Neuronal stem cell (in vitro differentiated cells): Measurements from ENCODE around the gene LIN7C.

Experiments used
- DNase-seq: peaks from one replicate; pipeline ENCODE4 v3.0.0-alpha.2; 2013; ENCODE audit warnings: low spot score
- H2AFZ ChIP-seq: one replicate; pipeline ENCODE4 v1.6.1; 2013; ENCODE audit warnings: mild to moderate bottlenecking, low read length, inconsistent platforms
- H2AK5ac ChIP-seq: 2 replicates; pipeline ENCODE4 v1.6.1; 2013; ENCODE audit warnings: low read depth, mild to moderate bottlenecking, inconsistent platforms, low read length, moderate library complexity, mixed read lengths
- H2BK120ac ChIP-seq: 2 replicates; pipeline ENCODE4 v1.6.1; 2013; ENCODE audit warnings: low read depth, mild to moderate bottlenecking, inconsistent platforms, low read length, moderate library complexity, mixed read lengths
- H2BK12ac ChIP-seq: one replicate; pipeline ENCODE4 v1.6.1; 2013; ENCODE audit warnings: low read length, inconsistent platforms
- H2BK15ac ChIP-seq: 2 replicates; pipeline ENCODE4 v1.6.1; 2013; ENCODE audit warnings: mild to moderate bottlenecking, low read length, inconsistent platforms, mixed read lengths
- H2BK5ac ChIP-seq: one replicate; pipeline ENCODE4 v1.6.1; 2013; ENCODE audit warnings: inconsistent platforms, mild to moderate bottlenecking, low read length, moderate library complexity
- H3K14ac ChIP-seq: one replicate; pipeline ENCODE4 v1.6.1; 2013; ENCODE audit warnings: low read length, inconsistent platforms
- H3K18ac ChIP-seq: 2 replicates; pipeline ENCODE4 v1.6.1; 2013; ENCODE audit warnings: low read length, inconsistent platforms
- H3K23ac ChIP-seq: 2 replicates; pipeline ENCODE4 v1.6.1; 2013; ENCODE audit warnings: low read depth, mild to moderate bottlenecking, mixed read lengths, low read length, inconsistent platforms; ENCODE audit not compliant: poor library complexity
- H3K27ac ChIP-seq: replicated peaks from 3 replicates; pipeline ENCODE4 v1.5.1; 2013; ENCODE audit warnings: low read length, inconsistent platforms
- H3K27me3 ChIP-seq, 3 experiments: 2 replicates each; pipeline ENCODE4 v1.6.1; 2013; ENCODE audit warnings: low read length in 3 of 3, mild to moderate bottlenecking in 2 of 3, inconsistent platforms in 1 of 3, low read depth in 1 of 3, mixed read lengths in 1 of 3, moderate library complexity in 1 of 3; ENCODE audit not compliant: control insufficient read depth in 3 of 3, insufficient read depth in 3 of 3
- H3K36me3 ChIP-seq, 2 donors: replicated peaks in 1 of 2; 2 replicates each; pipeline ENCODE4 v1.6.1; 2013; ENCODE audit warnings: low read length in 2 of 2; ENCODE audit not compliant: control insufficient read depth in 2 of 2, insufficient read depth in 2 of 2
- H3K4ac ChIP-seq: 2 replicates; pipeline ENCODE4 v1.6.1; 2013; ENCODE audit warnings: inconsistent platforms, mild to moderate bottlenecking, low read length, moderate library complexity
- H3K4me1 ChIP-seq, 2 donors: 1 replicate in 1 of 2; 2 replicates in 1 of 2; pipeline ENCODE4 v1.6.1; 2013; ENCODE audit warnings: low read length in 2 of 2, low read depth in 1 of 2; ENCODE audit not compliant: control insufficient read depth in 2 of 2, insufficient read depth in 1 of 2
- H3K4me2 ChIP-seq: one replicate; pipeline ENCODE4 v1.6.1; 2013; ENCODE audit warnings: mild to moderate bottlenecking, low read length, inconsistent platforms; ENCODE audit not compliant: insufficient read depth, poor library complexity, severe bottlenecking
- H3K4me3 ChIP-seq, 2 donors: 2 replicates each; pipeline ENCODE4 v1.5.1; 2013; ENCODE audit warnings: low read length in 2 of 2, mild to moderate bottlenecking in 2 of 2, inconsistent platforms in 1 of 2, moderate library complexity in 1 of 2
- H3K79me1 ChIP-seq: one replicate; pipeline ENCODE4 v1.6.1; 2013; ENCODE audit warnings: low read depth, mild to moderate bottlenecking, inconsistent platforms, low read length, moderate library complexity
- H3K9ac ChIP-seq: one replicate; pipeline ENCODE4 v1.6.1; 2013; ENCODE audit warnings: mild to moderate bottlenecking, low read depth, low read length, inconsistent platforms; ENCODE audit not compliant: poor library complexity
- H3K9me3 ChIP-seq, 2 donors: replicated peaks in 1 of 2; 2 replicates each; pipeline versions ENCODE3 to v1.6.1; 2013; ENCODE audit warnings: low read length in 2 of 2, mild to moderate bottlenecking in 2 of 2, inconsistent platforms in 1 of 2, low read depth in 1 of 2, mixed read lengths in 1 of 2, moderate library complexity in 1 of 2; ENCODE audit not compliant: control insufficient read depth in 2 of 2, insufficient read depth in 1 of 2
- H4K8ac ChIP-seq: one replicate; pipeline ENCODE4 v1.6.1; 2013; ENCODE audit warnings: low read depth, mild to moderate bottlenecking, inconsistent platforms, low read length, moderate library complexity
- H4K91ac ChIP-seq: one replicate; pipeline ENCODE4 v1.6.1; 2013; ENCODE audit warnings: low read length, low read depth, mild to moderate bottlenecking, inconsistent platforms; ENCODE audit not compliant: poor library complexity
- WGBS, 2 donors: extraction: QIAGEN DNeasy Blood & Tissue Kit; methylation state at CpG; one replicate each; pipeline ENCODE4 v1.1.7; 2013; ENCODE audit warnings: missing lambda C conversion rate in 2 of 2, mixed read lengths in 1 of 2; ENCODE audit not compliant: insufficient read length in 2 of 2, insufficient replicate concordance in 1 of 2; ENCODE audit errors: extremely low coverage in 2 of 2; 5-methylcytosine and 5-hydroxymethylcytosine counted together

The LIN7C gene

GRCh38 chr11:27540051-27540450, 33.5 kb upstream of the LIN7C start:
- H2BK15ac ChIP-seq, result no peak overlapping the region
- no peaks in the 10 kb centered on the region for H3K27me3 ChIP-seq
- H3K23ac ChIP-seq, result no peak overlapping the region
- no peak overlapping the region for H3K4me3 ChIP-seq
- no peak overlapping the region for H3K14ac ChIP-seq
- H3K18ac ChIP-seq, result no peak overlapping the region
- no peak overlapping the region for H3K9ac ChIP-seq
- no peak overlapping the region for H2BK120ac ChIP-seq
- no peak overlapping the region for H4K8ac ChIP-seq
- H2AK5ac ChIP-seq, result no peak overlapping the region
- no peak overlapping the region for H4K91ac ChIP-seq
- H3K79me1 ChIP-seq, result no peaks in the 10 kb centered on the region
- no peak overlapping the region for H2BK5ac ChIP-seq
- no peak overlapping the region for H2BK12ac ChIP-seq
- H3K4me2 ChIP-seq, result no peak overlapping the region
- no peak overlapping the region for H2AFZ ChIP-seq
- H3K4me1 ChIP-seq, result no peaks in the 10 kb centered on the region
- peaks cover 0 to 3% of the 10 kb centered on the region in 2 donors for H3K9me3 ChIP-seq
- no peak overlapping the region for H3K27ac ChIP-seq
- DNase-seq, result no peak
- H3K36me3 ChIP-seq, result no peaks in the 10 kb centered on the region
- no peak overlapping the region for H3K4ac ChIP-seq

GRCh38 chr11:27535103-27535502, 28.5 kb upstream of the LIN7C start:
- Histone ChIP-seq H3K18ac (no peak overlapping the region), H2BK15ac (no peak overlapping the region), H2AFZ (no peak overlapping the region), H2AK5ac (no peak overlapping the region), H2BK12ac (no peak overlapping the region), H3K27ac (no peak overlapping the region), H2BK5ac (no peak overlapping the region), H3K9ac (no peak overlapping the region), H3K23ac (no peak overlapping the region), H3K4ac (no peak overlapping the region), H3K4me1 (no peaks in the 10 kb centered on the region), H3K27me3 (no peaks in the 10 kb centered on the region), H3K9me3 (peaks cover 0 to 3% of the 10 kb centered on the region in 2 donors), H3K79me1 (no peaks in the 10 kb centered on the region), H3K4me2 (no peak overlapping the region), H2BK120ac (no peak overlapping the region), H4K91ac (no peak overlapping the region), H3K4me3 (no peak overlapping the region), H3K36me3 (no peaks in the 10 kb centered on the region), H3K14ac (no peak overlapping the region), H4K8ac (no peak overlapping the region)
- no CpG with 5 or more reads among the region's 2 CpGs for WGBS, 2 donors
- DNase-seq, result no peak

GRCh38 chr11:27532652-27533325, 26.2 kb upstream of the LIN7C start:
- H3K36me3 ChIP-seq, result no peaks in the 10 kb centered on the region
- no peak overlapping the region for H3K27ac ChIP-seq
- no peak overlapping the region for H3K18ac ChIP-seq
- H3K27me3 ChIP-seq, result no peaks in the 10 kb centered on the region
- no peak overlapping the region for H3K23ac ChIP-seq
- no peak overlapping the region for H3K14ac ChIP-seq
- no peak overlapping the region for H2BK12ac ChIP-seq
- H3K79me1 ChIP-seq, result no peaks in the 10 kb centered on the region
- H4K91ac ChIP-seq, result no peak overlapping the region
- WGBS, 2 donors, result no CpG with 5 or more reads among the region's 4 CpGs
- no peak overlapping the region for H4K8ac ChIP-seq
- H2AFZ ChIP-seq, result no peak overlapping the region
- no peak overlapping the region for H3K4me3 ChIP-seq
- H3K4me2 ChIP-seq, result no peak overlapping the region
- H3K9ac ChIP-seq, result no peak overlapping the region
- no peaks in the 10 kb centered on the region for H3K4me1 ChIP-seq
- H3K4ac ChIP-seq, result no peak overlapping the region
- peaks cover 0 to under 1% of the 10 kb centered on the region in 2 donors for H3K9me3 ChIP-seq
- H2AK5ac ChIP-seq, result no peak overlapping the region
- H2BK15ac ChIP-seq, result no peak overlapping the region
- no peak for DNase-seq
- no peak overlapping the region for H2BK120ac ChIP-seq
- no peak overlapping the region for H2BK5ac ChIP-seq

GRCh38 chr11:27528712-27529111, 22.1 kb upstream of the LIN7C start:
- Histone ChIP-seq H2AK5ac (no peak overlapping the region), H3K23ac (no peak overlapping the region), H3K79me1 (no peaks in the 10 kb centered on the region), H3K4me1 (no peaks in the 10 kb centered on the region), H4K8ac (no peak overlapping the region), H3K4ac (no peak overlapping the region), H2BK5ac (no peak overlapping the region), H3K27ac (no peak overlapping the region), H2BK15ac (no peak overlapping the region), H2BK120ac (no peak overlapping the region), H3K36me3 (no peaks in the 10 kb centered on the region), H2AFZ (no peak overlapping the region), H4K91ac (no peak overlapping the region), H3K18ac (no peak overlapping the region), H3K9ac (no peak overlapping the region), H3K4me2 (no peak overlapping the region), H3K4me3 (no peak overlapping the region), H3K14ac (no peak overlapping the region), H3K9me3 (no peaks in the 10 kb centered on the region), H3K27me3 (no peaks in the 10 kb centered on the region), H2BK12ac (no peak overlapping the region)
- DNase-seq, result no peak
